RPMI7951 (cell line): ENCODE measurements around the gene TRMT2B. TPM values are rescaled to one million over a fixed set of nuclear protein-coding genes. Genes with fewer than 3 reads are reported as not detected.
"Not testable (repeated sequence)": the region's sequence is repeated elsewhere in the genome, so short reads cannot be mapped to it uniquely, and the experiment has no call there.

ENCODE experiments used
- DNase-seq: peaks from one replicate; pipeline ENCODE4 v3.0.0-alpha.2; 2012; ENCODE audit warnings: low read depth
- total RNA-seq: library from RNA; depleted of rRNA; stranded (reverse); fragments of >200 nt; shearing (Covaris generic); gene quantifications from 2 replicates; pipeline ENCODE4 v1.2.3, GENCODE V29; 2014; rRNA removed

Gene TRMT2B
- total RNA-seq, result 9.5 and 12.7 TPM in 2 replicates

- DNase-seq, result peak; percentile 67
Observed at GRCh38 chrX:101051549-101052302, at the start of gene TRMT2B. TRMT2B (minus strand) TSS chrX:101052111; CDS start chrX:101042289, 9,822 bp downstream.

- DNase-seq, result peak; percentile 87
Observed at GRCh38 chrX:101097546-101098453, 45.9 kb upstream of the TRMT2B start, which contains the start of gene CENPI. CENPI (plus strand) TSS chrX:101098204; CDS start chrX:101101071, 2,867 bp downstream.

- no peak for DNase-seq
Observed at GRCh38 chrX:101091817-101092216, 39.9 kb upstream of the TRMT2B start.

- no peak for DNase-seq
Observed at GRCh38 chrX:101081231-101081630, 29.3 kb upstream of the TRMT2B start.

- DNase-seq, result no peak
Observed at GRCh38 chrX:101080326-101081124, 28.6 kb upstream of the TRMT2B start.

- no peak for DNase-seq
Observed at GRCh38 chrX:101079736-101080270, 27.9 kb upstream of the TRMT2B start.

GRCh38 chrX:101078716-101079598 lies 27.0 kb upstream of the TRMT2B start, which contains the start of gene TMEM35A:
TMEM35A (plus strand) TSS chrX:101078879; CDS start chrX:101079003, 124 bp downstream.
- no peak for DNase-seq

GRCh38 chrX:101071582-101071981 lies 19.7 kb upstream of the TRMT2B start:
- DNase-seq, result no peak

- DNase-seq, result no peak
Observed at GRCh38 chrX:101062176-101062575, 10.3 kb upstream of the TRMT2B start.

- peak; percentile 35 for DNase-seq
Observed at GRCh38 chrX:101057093-101057714, 5.3 kb upstream of the TRMT2B start.

- DNase-seq, result not testable (repeated sequence)
Observed at GRCh38 chrX:101056551-101056950, 4.6 kb upstream of the TRMT2B start.

GRCh38 chrX:101051153-101051548 lies 760 bp downstream of the TRMT2B start:
- no peak for DNase-seq

GRCh38 chrX:101040197-101040596 lies 11.7 kb downstream of the TRMT2B start:
- DNase-seq, result no peak

GRCh38 chrX:101037231-101037630 lies 14.7 kb downstream of the TRMT2B start:
- no peak for DNase-seq

- no peak for DNase-seq
Observed at GRCh38 chrX:101029665-101030064, 22.2 kb downstream of the TRMT2B start.

GRCh38 chrX:101028562-101028961 lies 23.3 kb downstream of the TRMT2B start:
- no peak for DNase-seq

GRCh38 chrX:101025126-101025525 lies 26.8 kb downstream of the TRMT2B start:
- no peak for DNase-seq

GRCh38 chrX:101022020-101022419 lies 29.9 kb downstream of the TRMT2B start:
- no peak for DNase-seq

- DNase-seq, result not testable (repeated sequence)
Observed at GRCh38 chrX:101012031-101012430, 39.9 kb downstream of the TRMT2B start.

GRCh38 chrX:101009090-101009489 lies 42.8 kb downstream of the TRMT2B start:
- no peak for DNase-seq
